HEK293T (cell line): ENCODE data around the gene SRGAP1.

ENCODE experiments used
- ARNT ChIP-seq: fragments of 450-650 bp; IDR thresholded peaks from 2 replicates; pipeline ENCODE4 v1.6.1; 2017; ENCODE audit warnings: mild to moderate bottlenecking
- BHLHE40 ChIP-seq: fragments of 450-650 bp; IDR thresholded peaks from 2 replicates; pipeline ENCODE4 v1.6.1; 2016; ENCODE audit warnings: mild to moderate bottlenecking, moderate library complexity, borderline replicate concordance
- CTBP1 ChIP-seq: fragments of 450-650 bp; IDR thresholded peaks from 2 replicates; pipeline ENCODE4 v1.6.1; 2016; ENCODE audit warnings: borderline replicate concordance
- FOXA1 ChIP-seq: fragments of 450-650 bp; IDR thresholded peaks from 2 replicates; pipeline ENCODE4 v1.6.1; 2016; ENCODE audit warnings: mild to moderate bottlenecking
- FOXK2 ChIP-seq: fragments of 450-650 bp; IDR thresholded peaks from 2 replicates; pipeline ENCODE4 v1.6.1; 2016; ENCODE audit warnings: mild to moderate bottlenecking
- FOXM1 ChIP-seq: fragments of 450-650 bp; IDR thresholded peaks from 2 replicates; pipeline ENCODE4 v1.6.1; 2017; ENCODE audit warnings: mild to moderate bottlenecking, borderline replicate concordance
- HDGF ChIP-seq: fragments of 450-650 bp; IDR thresholded peaks from 2 replicates; pipeline ENCODE4 v1.6.1; 2017; ENCODE audit warnings: antibody characterized with exemption, borderline replicate concordance
- L3MBTL2 ChIP-seq: fragments of 450-650 bp; conservative IDR thresholded peaks from 2 replicates; pipeline ENCODE4 v1.6.1; 2016; ENCODE audit warnings: mild to moderate bottlenecking
- NFRKB ChIP-seq: fragments of 450-650 bp; IDR thresholded peaks from 2 replicates; pipeline ENCODE4 v1.6.1; 2016; ENCODE audit warnings: mild to moderate bottlenecking, moderate library complexity
- SP1 ChIP-seq: fragments of 450-650 bp; IDR thresholded peaks from 2 replicates; pipeline ENCODE4 v1.6.1; 2017
- SUZ12 ChIP-seq: fragments of 450-650 bp; IDR thresholded peaks from 2 replicates; pipeline ENCODE4 v1.6.1; 2016; ENCODE audit warnings: mild to moderate bottlenecking
- TARDBP ChIP-seq: fragments of 450-650 bp; IDR thresholded peaks from 2 replicates; pipeline ENCODE4 v1.6.1; 2016
- ZNF384 ChIP-seq: fragments of 450-650 bp; IDR thresholded peaks from 2 replicates; pipeline ENCODE4 v1.6.1; 2016
- TF ChIP-seq, protein P1 (sequence below): fragments of 450-650 bp; IDR thresholded peaks from 2 replicates; pipeline ENCODE4 v1.6.1; 2016

DNA sequence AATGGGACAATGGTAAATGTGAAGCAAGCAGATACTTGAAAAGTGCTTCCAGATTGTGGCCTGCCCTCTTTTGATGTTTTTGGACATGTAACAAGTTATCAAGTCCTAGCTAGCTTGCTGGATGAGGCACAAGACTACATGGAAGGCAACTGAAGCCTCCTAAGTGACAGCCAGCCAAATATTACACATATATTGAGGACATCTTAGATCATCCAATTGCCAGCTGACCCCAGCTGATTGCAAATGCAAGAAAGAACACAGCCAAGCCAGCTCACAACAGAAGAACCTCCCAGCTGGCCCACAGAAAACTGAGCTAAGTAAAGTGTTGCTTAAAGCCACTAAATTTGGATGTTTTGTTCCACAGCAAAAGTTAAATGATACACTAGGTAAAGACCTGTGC is 156.9 kb downstream of the SRGAP1 start:
- TF ChIP-seq L3MBTL2 (no peak), FOXA1 (no peak), FOXM1 (no peak), SUZ12 (no peak), NFRKB (no peak), FOXK2 (no peak), HDGF (no peak), ARNT (no peak), SP1 (no peak), TARDBP (no peak), ZNF384 (no peak), BHLHE40 (no peak), CTBP1 (no peak)
- TF ChIP-seq, protein P1, sequence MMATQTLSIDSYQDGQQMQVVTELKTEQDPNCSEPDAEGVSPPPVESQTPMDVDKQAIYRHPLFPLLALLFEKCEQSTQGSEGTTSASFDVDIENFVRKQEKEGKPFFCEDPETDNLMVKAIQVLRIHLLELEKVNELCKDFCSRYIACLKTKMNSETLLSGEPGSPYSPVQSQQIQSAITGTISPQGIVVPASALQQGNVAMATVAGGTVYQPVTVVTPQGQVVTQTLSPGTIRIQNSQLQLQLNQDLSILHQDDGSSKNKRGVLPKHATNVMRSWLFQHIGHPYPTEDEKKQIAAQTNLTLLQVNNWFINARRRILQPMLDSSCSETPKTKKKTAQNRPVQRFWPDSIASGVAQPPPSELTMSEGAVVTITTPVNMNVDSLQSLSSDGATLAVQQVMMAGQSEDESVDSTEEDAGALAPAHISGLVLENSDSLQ: no peak
